Erythroblast (primary cell): Measurements from ENCODE around the gene PLPP7.

Experiments
- GATA1 ChIP-seq: IDR thresholded peaks from 2 replicates; pipeline ENCODE4 v1.6.1; 2011; ENCODE audit warnings: low read depth, mild to moderate bottlenecking, control low read depth, low read length, moderate library complexity
- POLR2A ChIP-seq: IDR thresholded peaks from 2 replicates; pipeline ENCODE4 v1.6.1; 2011; ENCODE audit warnings: mild to moderate bottlenecking, low read length

GRCh38 chr9:131277910-131278701, 11.4 kb upstream of the PLPP7 start:
- TF ChIP-seq POLR2A = no peak
- no peak for TF ChIP-seq GATA1
